Gastrocnemius medialis (tissue), 4 donors: ENCODE measurements around the gene MDH1. TPM values are rescaled to one million over a fixed set of nuclear protein-coding genes. Genes with fewer than 3 reads are reported as not detected.
A peak's percentile ranks its signal among the peaks of the same experiment; 100 is the strongest.

Source experiments
- ATAC-seq, 2 donors: fragments of 150-250 bp; one replicate each; pipeline ENCODE4 v1.9.1; 2016
- DNase-seq, 2 donors: peaks; one replicate each; pipeline ENCODE4 v3.0.0-alpha.2; 2019
- H3K27ac ChIP-seq, 4 donors: fragments of 200-600 bp; sonication (generic); 1 replicate in 1 of 4; 2 replicates in 3 of 4; pipeline ENCODE4 v1.5.1; 2016 to 2018; ENCODE audit warnings: mild to moderate bottlenecking in 2 of 4, moderate library complexity in 1 of 4
- H3K27me3 ChIP-seq, 3 donors: fragments of 200-600 bp; sonication (generic) in 2 of 3; 1 replicate in 1 of 3; 2 replicates in 2 of 3; pipeline versions ENCODE4 v1.5.1 to v1.6.0; 2016 to 2019; ENCODE audit warnings: mild to moderate bottlenecking in 1 of 3, moderate library complexity in 1 of 3
- H3K36me3 ChIP-seq, 2 donors: fragments of 200-600 bp; sonication (generic) in 1 of 2; one replicate each; pipeline ENCODE4 v1.5.1; 2017 to 2018
- H3K4me1 ChIP-seq, 2 donors: fragments of 200-600 bp; sonication (generic) in 1 of 2; one replicate each; pipeline ENCODE4 v1.5.1; 2016 to 2017; ENCODE audit warnings: mild to moderate bottlenecking in 2 of 2
- H3K4me3 ChIP-seq, 4 donors: fragments of 200-600 bp; sonication (generic) in 3 of 4; 1 replicate in 1 of 4; 2 replicates in 3 of 4; pipeline ENCODE4 v1.5.1; 2016 to 2019; ENCODE audit warnings: mild to moderate bottlenecking in 2 of 4
- H3K9me3 ChIP-seq, 3 donors: fragments of 200-600 bp; sonication (generic) in 2 of 3; 1 replicate in 1 of 3; 2 replicates in 2 of 3; pipeline ENCODE4 v1.5.1; 2016 to 2019
- CTCF ChIP-seq, 5 experiments: fragments of 450-650 bp in 3 of 5; fragments of 200-600 bp in 2 of 5; sonication (generic) in 2 of 5; IDR thresholded peaks in 4 of 5; conservative IDR thresholded peaks in 1 of 5; 1 replicate in 4 of 5; 2 replicates in 1 of 5; pipeline ENCODE4 v1.5.1; 2016 to 2019; ENCODE audit warnings: antibody characterized with exemption in 5 of 5, mild to moderate bottlenecking in 3 of 5, moderate library complexity in 3 of 5
- POLR2A ChIP-seq, 2 donors: fragments of 450-650 bp; IDR thresholded peaks; one replicate each; pipeline ENCODE4 v1.6.1; 2017; ENCODE audit warnings: antibody characterized with exemption in 2 of 2, mild to moderate bottlenecking in 2 of 2, moderate library complexity in 2 of 2
- in situ Hi-C, 4 donors: fragments of 200-750 bp; cut with MboI; loops; one replicate each; pipeline versions ENCODE4 v1.15.0 to v1.8.0; 2017; ENCODE audit warnings: low sequenced_read_pairs in 4 of 4
- intact Hi-C: fragments of 100-400 bp; cut with DNase I; formaldehyde crosslinking; loops from one replicate; pipeline ENCODE4 v1.15.1; 2023; ENCODE audit warnings: low total_unique reads
- total RNA-seq, 4 donors: library from RNA; depleted of rRNA; stranded (reverse); fragments of >200 nt; gene quantifications; one replicate each; pipeline versions ENCODE4 v1.1.0 to v1.2.3, GENCODE V29; 2016

Gene MDH1
- 100 to 1,000 TPM; 133 to 241 (median 194) TPM for total RNA-seq

GRCh38 chr2:63588385-63589147 lies at the start of gene MDH1, which contains the start of gene WDPCP:
MDH1 (plus strand) TSS chr2:63588963; CDS start chr2:63589044, 81 bp downstream.
WDPCP (minus strand) TSS chr2:63588477; CDS start chr2:63588271, 206 bp downstream.
- H3K4me3 ChIP-seq = peak within 1 kb of the TSS; percentile 63 to 93 (median 76)
- peak; percentile 76 to 87 for TF ChIP-seq POLR2A (IDR thresholded peaks at IDR 0.05)
- no peak for TF ChIP-seq CTCF (IDR thresholded peaks at IDR 0.05 in 4 of 5, conservative IDR thresholded peaks at IDR 0.05 in 1 of 5)
- peaks cover 54% of the 10 kb centered on the region in 2 donors for H3K4me1 ChIP-seq
- ATAC-seq (peak; percentile 88 to 95), DNase-seq (peak; percentile 93 to 96)
- H3K27ac ChIP-seq = peak within 1 kb of the TSS; percentile 86 to 92 (median 90)
- no peaks in the 10 kb centered on the region for H3K27me3 ChIP-seq
- intact Hi-C loops = loop anchor here (2.0 to 10.0 kb wide), 2 partner anchors 254 to 1824 kb away; no protein-coding TSS in a partner anchor
- H3K36me3 ChIP-seq = no peaks in the 10 kb centered on the region
- no peaks in the 10 kb centered on the region for H3K9me3 ChIP-seq
- in situ Hi-C loops = loop anchor here in 1 of 4 donors (25.0 kb wide), 1 partner anchor 299 kb away; no protein-coding TSS in a partner anchor

GRCh38 chr2:63539416-63540162 lies 49.2 kb upstream of the MDH1 start:
- H3K27me3 ChIP-seq = no peaks in the 10 kb centered on the region
- intact Hi-C loops = no loop called here
- ATAC-seq (no peak), DNase-seq (no peak)
- no peaks in the 10 kb centered on the region for H3K9me3 ChIP-seq
- no peaks in the 10 kb centered on the region for H3K4me1 ChIP-seq
- no peak for TF ChIP-seq POLR2A (IDR thresholded peaks at IDR 0.05)
- TF ChIP-seq CTCF (IDR thresholded peaks at IDR 0.05 in 4 of 5, conservative IDR thresholded peaks at IDR 0.05 in 1 of 5) = no peak
- H3K4me3 ChIP-seq = no peak overlapping the region
- H3K36me3 ChIP-seq = no peaks in the 10 kb centered on the region
- no peak overlapping the region for H3K27ac ChIP-seq
- in situ Hi-C loops = no loop called here

- DNase-seq (no peak), ATAC-seq (no peak)
- no peaks in the 10 kb centered on the region for H3K36me3 ChIP-seq
- H3K9me3 ChIP-seq = no peaks in the 10 kb centered on the region
- H3K4me1 ChIP-seq = no peaks in the 10 kb centered on the region
- no peak overlapping the region for H3K27ac ChIP-seq
- in situ Hi-C loops (no loop called here), intact Hi-C loops (no loop called here)
- no peak overlapping the region for H3K4me3 ChIP-seq
- no peaks in the 10 kb centered on the region for H3K27me3 ChIP-seq
- TF ChIP-seq CTCF (IDR thresholded peaks at IDR 0.05 in 4 of 5, conservative IDR thresholded peaks at IDR 0.05 in 1 of 5) (no peak), POLR2A (IDR thresholded peaks at IDR 0.05) (no peak)
These were observed 44.6 kb upstream of the MDH1 start for GRCh38 chr2:63544017-63544627.

- no peak overlapping the region for H3K27ac ChIP-seq
- no peak for DNase-seq
These were observed 43.7 kb upstream of the MDH1 start for GRCh38 chr2:63545023-63545422.

More at GRCh38 chr2:63545023-63545422, 43.7 kb upstream of the MDH1 start:
- no peaks in the 10 kb centered on the region for H3K4me1 ChIP-seq
- TF ChIP-seq CTCF (IDR thresholded peaks at IDR 0.05 in 4 of 5, conservative IDR thresholded peaks at IDR 0.05 in 1 of 5) = no peak
- TF ChIP-seq POLR2A (IDR thresholded peaks at IDR 0.05) = no peak
- in situ Hi-C loops (no loop called here), intact Hi-C loops (no loop called here)
- ATAC-seq = no peak
- no peak overlapping the region for H3K4me3 ChIP-seq
- no peaks in the 10 kb centered on the region for H3K9me3 ChIP-seq
- H3K27me3 ChIP-seq = no peaks in the 10 kb centered on the region
- no peaks in the 10 kb centered on the region for H3K36me3 ChIP-seq
